ENCODE measurements around the gene STX17.

The STX17 gene

GRCh38 chr9:99896119-99896518, 10.3 kb upstream of the STX17 start:
- TF ChIP-seq BACH2 (CRISPR knock-in tag; IDR thresholded peaks at IDR 0.05; ENCODE audit: borderline replicate concordance): no peak
- TF ChIP-seq ZC3H10 (CRISPR knock-in tag; IDR thresholded peaks at IDR 0.05): no peak
- no peak for TF ChIP-seq ZFP3 (CRISPR knock-in tag; IDR thresholded peaks at IDR 0.05)
- no peak for TF ChIP-seq OSR1 (CRISPR knock-in tag; IDR thresholded peaks at IDR 0.05)
- TF ChIP-seq GLIS3 (CRISPR knock-in tag; IDR thresholded peaks at IDR 0.05): no peak
- TF ChIP-seq ISL1 (CRISPR knock-in tag; IDR thresholded peaks at IDR 0.05): no peak
- no peak for TF ChIP-seq TOX (CRISPR knock-in tag; IDR thresholded peaks at IDR 0.05; ENCODE audit: borderline replicate concordance)
- TF ChIP-seq PPARA (CRISPR knock-in tag; IDR thresholded peaks at IDR 0.05; ENCODE audit: borderline replicate concordance): no peak
- TF ChIP-seq CSRNP3 (CRISPR knock-in tag; IDR thresholded peaks at IDR 0.05): no peak
- TF ChIP-seq ZFP30 (CRISPR knock-in tag; IDR thresholded peaks at IDR 0.05): no peak
- ATAC-seq: no peak

- ATAC-seq: no peak
- TF ChIP-seq ZNF8 (CRISPR knock-in tag; IDR thresholded peaks at IDR 0.05) (no peak), ESRRG (CRISPR knock-in tag; IDR thresholded peaks at IDR 0.05) (no peak), ZFP3 (CRISPR knock-in tag; IDR thresholded peaks at IDR 0.05) (no peak), ISL1 (CRISPR knock-in tag; IDR thresholded peaks at IDR 0.05) (no peak), ZNF565 (CRISPR knock-in tag; conservative IDR thresholded peaks at IDR 0.05; ENCODE audit: low read depth) (no peak), CSRNP3 (CRISPR knock-in tag; IDR thresholded peaks at IDR 0.05) (no peak), CREB5 (CRISPR knock-in tag; IDR thresholded peaks at IDR 0.05; ENCODE audit: low read depth) (no peak), CSDC2 (CRISPR knock-in tag; IDR thresholded peaks at IDR 0.05) (no peak), ZFP30 (CRISPR knock-in tag; IDR thresholded peaks at IDR 0.05) (no peak), PPARA (CRISPR knock-in tag; IDR thresholded peaks at IDR 0.05; ENCODE audit: borderline replicate concordance) (no peak), GLIS3 (CRISPR knock-in tag; IDR thresholded peaks at IDR 0.05) (no peak), ZNF70 (CRISPR knock-in tag; IDR thresholded peaks at IDR 0.05) (no peak), TCF4 (CRISPR knock-in tag; IDR thresholded peaks at IDR 0.05; ENCODE audit: borderline replicate concordance) (no peak), POU6F1 (CRISPR knock-in tag; IDR thresholded peaks at IDR 0.05; ENCODE audit: borderline replicate concordance, low read depth) (no peak), ZC3H10 (CRISPR knock-in tag; IDR thresholded peaks at IDR 0.05) (no peak)
These were observed 3.1 kb upstream of the STX17 start for GRCh38 chr9:99903393-99903792.

- TF ChIP-seq ZC3H10 (CRISPR knock-in tag; IDR thresholded peaks at IDR 0.05) (no peak), RARB (CRISPR knock-in tag; IDR thresholded peaks at IDR 0.05) (no peak), SNAI2 (CRISPR knock-in tag; IDR thresholded peaks at IDR 0.05) (no peak), TOX (CRISPR knock-in tag; IDR thresholded peaks at IDR 0.05; ENCODE audit: borderline replicate concordance) (no peak), ESRRG (CRISPR knock-in tag; IDR thresholded peaks at IDR 0.05) (no peak), CREB5 (CRISPR knock-in tag; IDR thresholded peaks at IDR 0.05; ENCODE audit: low read depth) (no peak), TCF4 (CRISPR knock-in tag; IDR thresholded peaks at IDR 0.05; ENCODE audit: borderline replicate concordance) (no peak), PPARA (CRISPR knock-in tag; IDR thresholded peaks at IDR 0.05; ENCODE audit: borderline replicate concordance) (no peak), PATZ1 (CRISPR knock-in tag; IDR thresholded peaks at IDR 0.05; ENCODE audit: borderline replicate concordance) (no peak), POU6F1 (CRISPR knock-in tag; IDR thresholded peaks at IDR 0.05; ENCODE audit: borderline replicate concordance, low read depth) (no peak), ZNF70 (CRISPR knock-in tag; IDR thresholded peaks at IDR 0.05) (no peak), CSDC2 (CRISPR knock-in tag; IDR thresholded peaks at IDR 0.05) (no peak), ZNF565 (CRISPR knock-in tag; conservative IDR thresholded peaks at IDR 0.05; ENCODE audit: low read depth) (no peak), OSR1 (CRISPR knock-in tag; IDR thresholded peaks at IDR 0.05) (no peak), CSRNP3 (CRISPR knock-in tag; IDR thresholded peaks at IDR 0.05) (no peak)
- ATAC-seq: no peak
These were observed 536 bp upstream of the STX17 start for GRCh38 chr9:99905833-99906402.

Measured in SK-N-SH treated with all-trans-retinoic acid at 6 μM for 48 hours (cell line).